ENCODE results near the gene SUMO2. TPM values are rescaled to one million over a fixed set of nuclear protein-coding genes. Genes with fewer than 3 reads are reported as not detected.
A peak's percentile ranks its signal among the peaks of the same experiment; 100 is the strongest.

Gene SUMO2
- total and polyA plus RNA-seq, 2 of the 13 experiments (the other 11 are each of a cell fraction or from before 2014, with no cell fraction given), result 337 to 553 TPM

- no peak for TF ChIP-seq AKNA (CRISPR knock-in tag; IDR thresholded peaks at IDR 0.05; ENCODE audit: borderline replicate concordance)
- TF ChIP-seq NAIF1 (CRISPR knock-in tag; IDR thresholded peaks at IDR 0.05; ENCODE audit: borderline replicate concordance), result peak; percentile 64; the same call in 1 of the 2 replicates
- TF ChIP-seq ZSCAN25 (CRISPR knock-in tag; IDR thresholded peaks at IDR 0.05), result peak; percentile 79
- TF ChIP-seq BRF2 (CRISPR knock-in tag; IDR thresholded peaks at IDR 0.05), result peak; percentile 21; the same call in 1 of the 2 replicates
- TF ChIP-seq ZNF589 (CRISPR knock-in tag; conservative IDR thresholded peaks at IDR 0.05), result 0 out of 2 replicates have a peak, but pooled peaks have one; percentile 87
- peak; percentile 9; the same call in 1 of the 2 replicates for TF ChIP-seq RAD21 (CRISPR knock-in tag; IDR thresholded peaks at IDR 0.05)
- no peak; the same call in 1 of the 2 replicates for TF ChIP-seq ZNF557 (CRISPR knock-in tag; IDR thresholded peaks at IDR 0.05)
- TF ChIP-seq HNF4A (CRISPR knock-in tag; IDR thresholded peaks at IDR 0.05), result peak; percentile 45
- peak; percentile 20; the same call in 1 of the 2 replicates for TF ChIP-seq NFYB (CRISPR knock-in tag; IDR thresholded peaks at IDR 0.05)
- no peak for TF ChIP-seq ZNF180 (CRISPR knock-in tag; IDR thresholded peaks at IDR 0.05; ENCODE audit: borderline replicate concordance, low read depth)
- TF ChIP-seq ZFX (CRISPR knock-in tag; IDR thresholded peaks at IDR 0.05; ENCODE audit: low read depth), result peak; percentile 90
- TF ChIP-seq ZNF546 (CRISPR knock-in tag; conservative IDR thresholded peaks at IDR 0.05), result peak; percentile 80; the same call in 1 of the 2 replicates
- peak; percentile 93 for TF ChIP-seq MAX (IDR thresholded peaks at IDR 0.05)
- no peak for TF ChIP-seq ZFP62 (CRISPR knock-in tag; IDR thresholded peaks at IDR 0.05)
- peak; percentile 27; the same call in 1 of the 2 replicates for TF ChIP-seq SP140L (CRISPR knock-in tag; IDR thresholded peaks at IDR 0.05; ENCODE audit: borderline replicate concordance)
- TF ChIP-seq POLR2AphosphoS2 (IDR thresholded peaks at IDR 0.05; ENCODE audit: low read depth, low read length), result no peak
- peak; percentile 98 for TF ChIP-seq ZNF777 (CRISPR knock-in tag; IDR thresholded peaks at IDR 0.05)
- no peak for TF ChIP-seq SRSF9 (IDR thresholded peaks at IDR 0.05; ENCODE audit: borderline replicate concordance, insufficient read depth, low read depth, low read length, poor library complexity, severe bottlenecking)
- TF ChIP-seq RFXAP (CRISPR knock-in tag; IDR thresholded peaks at IDR 0.05; ENCODE audit: borderline replicate concordance), result peak; percentile 90; the same call in 1 of the 2 replicates
- TF ChIP-seq ZNF530 (CRISPR knock-in tag; IDR thresholded peaks at IDR 0.05; ENCODE audit: low read depth), result 0 out of 2 replicates have a peak, but pooled peaks have one; percentile 21
- TF ChIP-seq ZNF33B (CRISPR knock-in tag; IDR thresholded peaks at IDR 0.05), result peak; percentile 69; the same call in 1 of the 2 replicates
- peak; percentile 72 for TF ChIP-seq BCL3 (CRISPR knock-in tag; IDR thresholded peaks at IDR 0.05)
- peak; percentile 64; the same call in 1 of the 2 replicates for TF ChIP-seq ZNF3 (CRISPR knock-in tag; IDR thresholded peaks at IDR 0.05)
These were observed 22.5 kb upstream of the SUMO2 start, which contains the start of gene NUP85 (continued) for GRCh38 chr17:75205037-75205792.

Data from HepG2 (cell line).